ENCODE data around the gene KATNB1.

DNA sequence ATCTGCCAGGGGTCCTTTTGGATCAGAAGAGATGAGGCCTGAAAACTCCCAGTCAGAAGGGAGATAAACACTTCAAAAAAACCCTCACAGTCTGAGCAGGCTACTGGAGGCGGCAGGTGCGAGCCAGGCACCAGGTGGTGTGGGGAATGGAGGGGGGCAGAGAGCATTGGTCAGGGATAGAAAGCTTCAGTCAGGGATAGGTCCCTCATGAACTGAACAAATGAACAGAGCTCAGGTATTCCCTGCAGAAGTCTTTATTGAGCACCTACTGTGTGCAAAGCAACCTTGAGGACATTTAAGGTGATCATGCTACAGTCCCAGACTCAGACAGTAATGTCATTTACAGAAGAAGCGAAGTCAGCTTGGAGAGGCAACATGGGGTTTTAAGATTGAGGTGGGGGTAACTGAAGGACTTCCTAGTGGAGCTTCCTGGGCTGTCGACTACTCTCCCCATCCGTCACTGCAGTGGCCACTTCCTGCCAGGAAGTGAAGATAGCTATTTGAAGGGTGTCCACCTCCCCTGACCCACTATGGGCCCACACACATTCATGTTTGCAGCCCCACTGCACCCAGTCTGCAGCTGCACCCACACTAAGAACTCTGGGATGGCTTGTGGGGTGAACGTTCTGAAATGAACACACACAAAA, 63.5 kb downstream of the KATNB1 start:
- TF ChIP-seq EZH2 (IDR thresholded peaks at IDR 0.05; ENCODE audit: low read length, missing control alignments), result no peak
- TF ChIP-seq, protein P1, sequence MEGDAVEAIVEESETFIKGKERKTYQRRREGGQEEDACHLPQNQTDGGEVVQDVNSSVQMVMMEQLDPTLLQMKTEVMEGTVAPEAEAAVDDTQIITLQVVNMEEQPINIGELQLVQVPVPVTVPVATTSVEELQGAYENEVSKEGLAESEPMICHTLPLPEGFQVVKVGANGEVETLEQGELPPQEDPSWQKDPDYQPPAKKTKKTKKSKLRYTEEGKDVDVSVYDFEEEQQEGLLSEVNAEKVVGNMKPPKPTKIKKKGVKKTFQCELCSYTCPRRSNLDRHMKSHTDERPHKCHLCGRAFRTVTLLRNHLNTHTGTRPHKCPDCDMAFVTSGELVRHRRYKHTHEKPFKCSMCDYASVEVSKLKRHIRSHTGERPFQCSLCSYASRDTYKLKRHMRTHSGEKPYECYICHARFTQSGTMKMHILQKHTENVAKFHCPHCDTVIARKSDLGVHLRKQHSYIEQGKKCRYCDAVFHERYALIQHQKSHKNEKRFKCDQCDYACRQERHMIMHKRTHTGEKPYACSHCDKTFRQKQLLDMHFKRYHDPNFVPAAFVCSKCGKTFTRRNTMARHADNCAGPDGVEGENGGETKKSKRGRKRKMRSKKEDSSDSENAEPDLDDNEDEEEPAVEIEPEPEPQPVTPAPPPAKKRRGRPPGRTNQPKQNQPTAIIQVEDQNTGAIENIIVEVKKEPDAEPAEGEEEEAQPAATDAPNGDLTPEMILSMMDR (conservative IDR thresholded peaks at IDR 0.05 in 1 of 2, IDR thresholded peaks at IDR 0.05 in 1 of 2; ENCODE audit: low read depth in 1 of 2, low read length in 2 of 2), result no peak
